Endothelial cell of umbilical vein (primary cell): Measurements from ENCODE around the gene HEATR5A. TPM values are rescaled to one million over a fixed set of nuclear protein-coding genes. Genes with fewer than 3 reads are reported as not detected.

Source experiments
- BruUV-seq: library from RNA; stranded (reverse); fragments of 400-500 nt; replicated peaks from 2 replicates; lab custom pipeline; 2021; lab: Mats Ljungman, UMichigan
- CTCF ChIA-PET: fragments of 300-600, 350-600 bp; sonication (Branson Sonifier 250); formaldehyde crosslinking; loops from one replicate; lab custom pipeline; 2021; ENCODE audit warnings: antibody characterized with exemption, inconsistent platforms; lab: Charles Lee
- POLR2A ChIA-PET: fragments of 300-600, 350-600 bp; sonication (Branson Sonifier 250); formaldehyde crosslinking; loops from one replicate; lab custom pipeline; 2021; ENCODE audit warnings: antibody characterized with exemption, inconsistent platforms; lab: Charles Lee
- DNase-seq: peaks from one replicate; pipeline ENCODE4 v3.0.0-alpha.2; 2011; ENCODE audit warnings: low read depth, low spot score
- FAIRE-seq: peaks from 2 replicates; lab custom pipeline; 2011; peaks lifted over from hg19 to GRCh38; lab: Jason Lieb, UNC
- H2AFZ ChIP-seq: 2 replicates; pipeline ENCODE4 v1.6.0; 2012; ENCODE audit warnings: low read depth, low read length, control low read depth, inconsistent platforms
- H3K27ac ChIP-seq: 2 replicates; pipeline ENCODE4 v1.5.1; 2011; ENCODE audit warnings: low read depth, mild to moderate bottlenecking, control low read depth, low read length, moderate library complexity; ENCODE audit not compliant: insufficient read depth
- H3K27me3 ChIP-seq, 2 experiments: 2 replicates each; pipeline versions ENCODE4 v1.6.0 to v1.6.1; 2011; ENCODE audit warnings: low read length in 2 of 2, mixed read lengths in 1 of 2; ENCODE audit not compliant: control insufficient read depth in 2 of 2, insufficient read depth in 2 of 2
- H3K36me3 ChIP-seq, 2 experiments: 2 replicates in 1 of 2; 3 replicates in 1 of 2; pipeline ENCODE4 v1.5.1; 2011; ENCODE audit warnings: low read length in 2 of 2, mild to moderate bottlenecking in 1 of 2, moderate library complexity in 1 of 2; ENCODE audit not compliant: control insufficient read depth in 2 of 2, insufficient read depth in 2 of 2; ENCODE audit errors: extremely low read depth in 1 of 2
- H3K4me1 ChIP-seq: 3 replicates; pipeline ENCODE4 v1.5.1; 2011; ENCODE audit warnings: mild to moderate bottlenecking, low read length; ENCODE audit not compliant: control insufficient read depth, insufficient read depth; ENCODE audit errors: extremely low read depth
- H3K4me2 ChIP-seq: 2 replicates; pipeline ENCODE4 v1.6.1; 2011; ENCODE audit warnings: low read length, control low read depth, mixed read lengths; ENCODE audit not compliant: insufficient read depth
- H3K4me3 ChIP-seq, 3 experiments: fragments of 200-600 bp in 1 of 3; sonication (generic), shearing (Covaris generic) in 1 of 3; replicated peaks in 1 of 3; 2 replicates each; pipeline ENCODE4 v1.5.1; 2011 to 2016; ENCODE audit warnings: control low read depth in 3 of 3, low read length in 3 of 3, mild to moderate bottlenecking in 2 of 3, inconsistent platforms in 1 of 3, low read depth in 1 of 3, moderate library complexity in 1 of 3; ENCODE audit not compliant: insufficient read depth in 1 of 3
- H3K79me2 ChIP-seq: 2 replicates; pipeline ENCODE4 v1.6.0; 2012; ENCODE audit warnings: low read length, inconsistent platforms; ENCODE audit not compliant: control insufficient read depth, insufficient read depth
- H3K9ac ChIP-seq: replicated peaks from 2 replicates; pipeline ENCODE3; 2011; ENCODE audit warnings: low read length, control low read depth; ENCODE audit not compliant: insufficient read depth; ENCODE audit errors: extremely low read depth
- H3K9me1 ChIP-seq: replicated peaks from 3 replicates; pipeline ENCODE4 v1.6.0; 2011; ENCODE audit warnings: mild to moderate bottlenecking, low read length; ENCODE audit not compliant: control insufficient read depth, insufficient read depth; ENCODE audit errors: extremely low read depth
- H3K9me3 ChIP-seq: replicated peaks from 2 replicates; pipeline ENCODE4 v1.5.1; 2012; ENCODE audit warnings: low read length, inconsistent platforms; ENCODE audit not compliant: control insufficient read depth, insufficient read depth
- H4K20me1 ChIP-seq: replicated peaks from 2 replicates; pipeline ENCODE3; 2011; ENCODE audit warnings: mild to moderate bottlenecking, low read length; ENCODE audit not compliant: control insufficient read depth, insufficient read depth; ENCODE audit errors: extremely low read depth
- EZH2 ChIP-seq: IDR thresholded peaks from 2 replicates; pipeline ENCODE4 v1.6.1; 2012; ENCODE audit warnings: borderline replicate concordance, low read depth, mild to moderate bottlenecking, moderate library complexity, low read length, inconsistent platforms; ENCODE audit not compliant: severe bottlenecking
- FOS ChIP-seq: IDR thresholded peaks from 2 replicates; pipeline ENCODE4 v1.6.1; 2011; ENCODE audit warnings: mild to moderate bottlenecking, low read length, moderate library complexity, borderline replicate concordance; ENCODE audit not compliant: insufficient read depth
- GATA2 ChIP-seq: IDR thresholded peaks from 2 replicates; pipeline ENCODE4 v1.7.0; 2011; ENCODE audit warnings: low read depth, mild to moderate bottlenecking, moderate library complexity, mixed read lengths, low read length; ENCODE audit not compliant: insufficient read length, insufficient read depth
- JUN ChIP-seq: IDR thresholded peaks from 2 replicates; pipeline ENCODE4 v1.6.1; 2011; ENCODE audit warnings: borderline replicate concordance, low read depth; ENCODE audit not compliant: insufficient read length, insufficient read depth
- MYC ChIP-seq: IDR thresholded peaks from one replicate; pipeline ENCODE4 v1.6.1; 2011; ENCODE audit warnings: mild to moderate bottlenecking, low read depth, low read length
- POLR2A ChIP-seq: IDR thresholded peaks from 2 replicates; pipeline ENCODE4 v1.6.1; 2012; ENCODE audit warnings: low read depth, mild to moderate bottlenecking, control low read depth, low read length
- POLR2AphosphoS5 ChIP-seq: IDR thresholded peaks from 2 replicates; pipeline ENCODE4 v1.6.1; 2012; ENCODE audit warnings: low read depth, mild to moderate bottlenecking, control low read depth, low read length, moderate library complexity; ENCODE audit not compliant: insufficient read depth
- dilution Hi-C: fragments of 300-500 bp; cut with MboI; formaldehyde crosslinking; loops from one replicate; pipeline ENCODE4 v1.15.0; 2019; ENCODE audit warnings: low sequenced_read_pairs; ENCODE audit not compliant: extremely low pct_ligation_motif_present
- intact Hi-C: fragments of 100-400 bp; cut with micrococcal nuclease; formaldehyde crosslinking; loops from one replicate; pipeline ENCODE4 v1.10.0; 2022
- polyA plus RNA-seq, 4 experiments: library from polyadenylated mRNA; depleted of rRNA in 3 of 4; stranded (reverse) in 3 of 4; unstranded in 1 of 4; fragments of >200 nt; gene quantifications; 2 replicates each; pipeline versions ENCODE4 v1.2.1 to v1.2.3, GENCODE V29; 2011 to 2012; ENCODE audit warnings: missing spikeins in 1 of 4
- total RNA-seq: library from RNA; stranded (reverse); gene quantifications from 2 replicates; pipeline ENCODE4 v1.2.3, GENCODE V29; 2021
- TF ChIP-seq, protein P1 (sequence below), 2 donors: IDR thresholded peaks; 1 replicate in 1 of 2; 2 replicates in 1 of 2; pipeline ENCODE4 v1.5.1; 2011; ENCODE audit warnings: low read length in 2 of 2, mild to moderate bottlenecking in 2 of 2, moderate library complexity in 2 of 2, control low read depth in 1 of 2, inconsistent platforms in 1 of 2, low read depth in 1 of 2; ENCODE audit not compliant: insufficient read depth in 1 of 2; ENCODE audit errors: extremely low read depth in 1 of 2
- TF ChIP-seq, protein P2 (sequence below): IDR thresholded peaks from 2 replicates; pipeline ENCODE4 v1.6.1; 2011; ENCODE audit not compliant: insufficient read depth, insufficient read length

Gene HEATR5A
- total and polyA plus RNA-seq, 2 donors (not counting 3 experiments of a cell fraction or from before 2014, with no cell fraction given), result 12.6 to 45.3 TPM

DNA sequence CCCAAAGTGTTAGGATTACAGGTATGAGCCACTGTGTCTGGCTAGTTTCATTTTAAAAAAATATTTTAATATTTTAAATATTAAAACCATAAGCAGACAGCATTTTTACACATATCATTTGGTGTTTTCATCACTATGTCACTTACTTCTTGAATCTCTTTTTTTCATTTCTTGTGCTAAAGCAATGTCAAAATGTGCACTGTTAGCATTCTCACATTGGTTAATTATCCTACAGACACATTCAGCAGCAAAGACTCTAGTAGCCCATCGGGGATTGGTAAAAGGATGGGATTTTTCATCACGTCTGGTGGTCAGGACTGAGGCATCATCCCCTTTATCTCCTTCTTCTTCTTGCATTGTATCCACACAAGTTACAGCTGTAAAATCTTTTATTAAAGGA lies 96.9 kb downstream of the HEATR5A start:
- Histone ChIP-seq H3K79me2 (no peaks in the 10 kb centered on the region), H3K4me1 (no peaks in the 10 kb centered on the region), H2AFZ (no peak overlapping the region), H3K9me1 (no peaks in the 10 kb centered on the region), H3K36me3 (no peaks in the 10 kb centered on the region), H3K9me3 (no peaks in the 10 kb centered on the region), H3K9ac (no peak overlapping the region), H4K20me1 (no peaks in the 10 kb centered on the region), H3K4me2 (no peak overlapping the region), H3K27me3 (no peaks in the 10 kb centered on the region), H3K27ac (no peak overlapping the region), H3K4me3 (no peak overlapping the region)
- DNase-seq, result no peak
- CTCF ChIA-PET, result interaction anchor here (0.9 to 1.5 kb wide), 3 partner anchors 10 to 157 kb away, joined by 3 to 5 read pairs (median 3); partner anchors contain the start of gene HECTD1
- dilution Hi-C loops (no loop called here), intact Hi-C loops (no loop called here)
- no peak for FAIRE-seq
- TF ChIP-seq, protein P1, sequence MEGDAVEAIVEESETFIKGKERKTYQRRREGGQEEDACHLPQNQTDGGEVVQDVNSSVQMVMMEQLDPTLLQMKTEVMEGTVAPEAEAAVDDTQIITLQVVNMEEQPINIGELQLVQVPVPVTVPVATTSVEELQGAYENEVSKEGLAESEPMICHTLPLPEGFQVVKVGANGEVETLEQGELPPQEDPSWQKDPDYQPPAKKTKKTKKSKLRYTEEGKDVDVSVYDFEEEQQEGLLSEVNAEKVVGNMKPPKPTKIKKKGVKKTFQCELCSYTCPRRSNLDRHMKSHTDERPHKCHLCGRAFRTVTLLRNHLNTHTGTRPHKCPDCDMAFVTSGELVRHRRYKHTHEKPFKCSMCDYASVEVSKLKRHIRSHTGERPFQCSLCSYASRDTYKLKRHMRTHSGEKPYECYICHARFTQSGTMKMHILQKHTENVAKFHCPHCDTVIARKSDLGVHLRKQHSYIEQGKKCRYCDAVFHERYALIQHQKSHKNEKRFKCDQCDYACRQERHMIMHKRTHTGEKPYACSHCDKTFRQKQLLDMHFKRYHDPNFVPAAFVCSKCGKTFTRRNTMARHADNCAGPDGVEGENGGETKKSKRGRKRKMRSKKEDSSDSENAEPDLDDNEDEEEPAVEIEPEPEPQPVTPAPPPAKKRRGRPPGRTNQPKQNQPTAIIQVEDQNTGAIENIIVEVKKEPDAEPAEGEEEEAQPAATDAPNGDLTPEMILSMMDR (IDR thresholded peaks at IDR 0.05; ENCODE audit: extremely low read depth in 1 of 2, insufficient read depth in 1 of 2, low read depth in 1 of 2, low read length in 2 of 2), result no peak
- TF ChIP-seq MYC, result no peak
- no peak for TF ChIP-seq GATA2
- no peak for TF ChIP-seq POLR2AphosphoS5
- TF ChIP-seq, protein P2, sequence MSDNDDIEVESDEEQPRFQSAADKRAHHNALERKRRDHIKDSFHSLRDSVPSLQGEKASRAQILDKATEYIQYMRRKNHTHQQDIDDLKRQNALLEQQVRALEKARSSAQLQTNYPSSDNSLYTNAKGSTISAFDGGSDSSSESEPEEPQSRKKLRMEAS, result no peak
- TF ChIP-seq POLR2A, result no peak
- no peak for TF ChIP-seq EZH2
- TF ChIP-seq JUN, result no peak
- no peak for TF ChIP-seq FOS
- no TSS peak for BruUV-seq
- POLR2A ChIA-PET, result no interaction called here
